Upper lobe of left lung (tissue), 4 donors: ENCODE results near the gene SNTB2.
"Not testable (repeated sequence)": the region's sequence is repeated elsewhere in the genome, so short reads cannot be mapped to it uniquely, and the experiment has no call there.

Experiments used
- CTCF ChIP-seq, 6 experiments: fragments of 450-650 bp in 4 of 6; fragments of 200-600 bp in 2 of 6; sonication (generic) in 2 of 6; IDR thresholded peaks; one replicate each; pipeline ENCODE4 v1.5.1; 2016 to 2019; ENCODE audit warnings: antibody characterized with exemption in 6 of 6
- POLR2A ChIP-seq, 4 donors: fragments of 450-650 bp; IDR thresholded peaks; one replicate each; pipeline ENCODE4 v1.5.1; 2016 to 2017; ENCODE audit warnings: antibody characterized with exemption in 4 of 4, mild to moderate bottlenecking in 2 of 4
- POLR2AphosphoS5 ChIP-seq, 2 donors: sonication (generic); formaldehyde crosslinking; IDR thresholded peaks; one replicate each; pipeline ENCODE4 v1.5.1; 2017; ENCODE audit warnings: antibody characterized with exemption in 2 of 2

DNA sequence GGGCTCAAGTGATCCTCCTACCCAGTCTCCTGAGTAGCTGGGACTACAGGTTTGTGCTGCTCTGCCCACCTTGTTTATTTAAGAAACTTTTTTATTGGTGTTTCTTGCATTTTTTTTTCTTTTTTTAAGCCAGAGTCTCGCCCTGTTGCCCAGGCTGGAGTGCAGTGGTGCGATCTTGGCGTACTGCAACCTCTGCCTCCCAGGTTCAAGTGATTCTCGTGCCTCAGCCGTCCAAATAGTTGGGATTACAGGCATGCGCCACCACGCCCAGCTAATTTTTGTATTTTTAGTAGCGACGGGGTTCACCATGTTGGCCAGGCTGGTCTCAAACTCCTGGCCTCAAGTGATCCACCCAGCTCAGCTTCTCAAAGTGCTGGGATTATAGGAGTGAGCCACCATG lies 37.3 kb upstream of the SNTB2 start:
- TF ChIP-seq CTCF, POLR2AphosphoS5, POLR2A (IDR thresholded peaks at IDR 0.05): not testable (repeated sequence)
